Ramos (cell line): Measurements from ENCODE around the gene MAS1L.

Source experiments
- in situ Hi-C: fragments of 300-500 bp; cut with MboI; formaldehyde crosslinking; loops from one replicate; pipeline ENCODE4 v1.14.3; 2022; ENCODE audit warnings: low sequenced_read_pairs; ENCODE audit not compliant: unreplicated experiment

Gene MAS1L, protein sequence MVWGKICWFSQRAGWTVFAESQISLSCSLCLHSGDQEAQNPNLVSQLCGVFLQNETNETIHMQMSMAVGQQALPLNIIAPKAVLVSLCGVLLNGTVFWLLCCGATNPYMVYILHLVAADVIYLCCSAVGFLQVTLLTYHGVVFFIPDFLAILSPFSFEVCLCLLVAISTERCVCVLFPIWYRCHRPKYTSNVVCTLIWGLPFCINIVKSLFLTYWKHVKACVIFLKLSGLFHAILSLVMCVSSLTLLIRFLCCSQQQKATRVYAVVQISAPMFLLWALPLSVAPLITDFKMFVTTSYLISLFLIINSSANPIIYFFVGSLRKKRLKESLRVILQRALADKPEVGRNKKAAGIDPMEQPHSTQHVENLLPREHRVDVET

DNA sequence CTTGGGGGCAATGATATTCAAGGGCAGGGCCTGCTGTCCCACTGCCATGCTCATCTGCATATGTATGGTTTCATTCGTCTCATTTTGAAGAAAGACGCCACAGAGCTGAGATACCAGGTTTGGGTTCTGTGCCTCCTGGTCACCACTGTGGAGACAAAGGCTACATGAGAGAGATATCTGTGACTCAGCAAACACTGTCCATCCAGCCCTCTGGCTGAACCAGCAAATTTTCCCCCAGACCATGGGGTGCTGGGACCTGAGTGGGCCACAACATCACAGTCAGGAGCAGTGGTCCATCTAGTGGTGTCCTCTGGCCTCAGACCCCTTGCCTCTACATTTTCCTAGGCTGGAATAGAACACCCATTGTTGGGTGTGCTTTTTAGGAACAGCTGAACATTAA is at the start of gene MAS1L:
Gene MAS1L (minus strand): TSS at position 297 of the 400 bp plus-strand sequence. CDS start 54 bp downstream, at position 243.
- in situ Hi-C loops: no loop called here

DNA sequence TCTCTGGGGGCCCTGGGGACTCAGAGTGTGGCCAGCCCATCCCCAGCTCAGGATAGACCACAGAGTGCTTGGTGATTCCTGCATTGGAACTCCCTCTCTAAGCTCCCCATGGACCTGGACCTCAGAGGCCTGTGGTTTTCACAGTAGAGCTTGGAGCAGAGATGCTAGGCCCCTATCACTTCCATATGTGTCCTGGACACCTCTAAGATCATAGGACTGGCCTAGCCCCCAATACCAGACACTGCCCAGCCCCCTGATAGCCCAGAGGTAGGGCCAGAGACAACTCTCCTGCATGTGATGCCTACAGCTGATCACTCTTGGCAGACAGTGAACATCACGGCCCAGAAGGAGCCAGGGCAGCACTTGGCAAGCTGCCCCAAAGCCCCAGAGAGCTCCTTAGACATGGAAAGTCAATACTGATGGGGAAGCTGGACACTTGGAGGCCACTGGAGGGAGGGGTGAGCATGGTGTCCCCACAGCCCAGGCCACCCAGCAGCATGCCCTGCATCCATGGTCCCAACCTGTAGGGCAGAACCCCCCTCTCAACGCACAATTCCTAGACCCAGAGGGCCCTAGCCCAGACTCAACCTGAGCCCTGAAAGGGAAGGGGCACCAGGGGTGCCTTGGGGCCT is 44.7 kb upstream of the MAS1L start:
- in situ Hi-C loops: no loop called here

DNA sequence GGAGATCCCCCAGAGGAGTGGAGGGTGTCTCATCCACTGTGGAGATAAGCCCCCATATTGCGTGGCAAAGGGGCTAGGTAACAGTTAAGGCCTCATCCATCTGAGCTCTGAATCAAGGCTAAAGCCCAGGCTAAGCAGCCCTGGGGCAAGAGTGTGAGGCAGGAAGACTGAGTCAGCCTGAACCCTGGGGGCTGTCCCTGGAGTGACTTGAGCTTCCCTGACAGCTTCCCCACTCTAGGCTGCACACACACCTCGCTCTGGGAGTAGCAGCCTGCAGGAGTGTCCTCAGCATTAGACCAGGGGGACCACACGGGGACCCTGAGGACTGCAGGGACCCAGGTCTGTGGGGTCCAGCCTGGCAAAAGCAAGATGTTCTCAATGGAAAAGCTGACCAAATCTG is 43.9 kb upstream of the MAS1L start:
- in situ Hi-C loops: no loop called here

DNA sequence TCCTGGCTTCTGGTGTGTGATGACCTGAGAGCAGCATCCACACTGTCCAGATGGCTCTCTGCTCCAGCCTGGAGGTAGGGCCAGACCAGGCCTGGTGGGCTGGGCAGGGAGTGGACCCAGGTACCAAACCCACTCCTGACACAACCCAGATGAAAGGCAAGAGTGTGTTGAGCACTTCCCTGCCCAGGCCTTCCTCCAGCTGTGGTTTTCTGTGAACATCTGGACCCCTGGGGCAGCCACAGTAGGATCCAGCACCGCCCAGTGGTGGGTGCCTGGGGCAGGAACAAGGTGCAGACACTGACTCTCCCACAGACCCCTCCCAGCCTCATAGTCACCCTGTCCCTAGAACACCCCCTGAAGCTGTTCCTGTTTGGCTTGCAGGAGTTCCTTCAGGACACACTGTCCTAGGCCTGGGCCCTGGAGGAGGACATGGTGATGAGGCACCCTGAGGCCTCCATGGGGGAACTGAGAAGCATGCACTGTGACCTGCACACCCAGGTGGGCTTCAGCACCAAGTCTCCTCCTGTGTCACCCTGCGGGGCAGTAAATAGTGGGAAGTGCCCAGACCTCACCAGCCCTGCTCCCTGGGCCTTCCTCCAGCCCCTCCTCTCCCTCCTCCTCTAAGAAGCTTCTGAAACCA is 43.0 kb upstream of the MAS1L start:
- in situ Hi-C loops: no loop called here

DNA sequence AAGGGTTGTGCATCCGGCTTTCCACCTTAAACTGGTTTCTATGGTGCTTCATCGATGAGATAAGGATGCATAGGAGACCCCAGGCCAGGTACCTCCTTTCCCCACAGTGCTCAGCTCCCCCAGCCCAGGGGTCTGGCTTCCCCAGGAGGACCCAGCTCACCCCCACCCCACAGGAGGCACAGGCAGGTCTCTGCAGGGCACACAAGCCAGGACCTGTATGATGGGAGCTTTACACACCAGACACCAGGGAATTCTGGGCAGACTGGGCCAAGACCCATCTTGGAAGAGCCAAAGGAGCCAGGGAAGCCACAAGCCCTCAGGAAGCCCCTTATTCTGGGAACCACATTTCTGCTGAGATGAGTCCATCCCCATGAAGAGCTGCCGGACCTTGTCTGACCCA is 42.2 kb upstream of the MAS1L start:
- in situ Hi-C loops: no loop called here

DNA sequence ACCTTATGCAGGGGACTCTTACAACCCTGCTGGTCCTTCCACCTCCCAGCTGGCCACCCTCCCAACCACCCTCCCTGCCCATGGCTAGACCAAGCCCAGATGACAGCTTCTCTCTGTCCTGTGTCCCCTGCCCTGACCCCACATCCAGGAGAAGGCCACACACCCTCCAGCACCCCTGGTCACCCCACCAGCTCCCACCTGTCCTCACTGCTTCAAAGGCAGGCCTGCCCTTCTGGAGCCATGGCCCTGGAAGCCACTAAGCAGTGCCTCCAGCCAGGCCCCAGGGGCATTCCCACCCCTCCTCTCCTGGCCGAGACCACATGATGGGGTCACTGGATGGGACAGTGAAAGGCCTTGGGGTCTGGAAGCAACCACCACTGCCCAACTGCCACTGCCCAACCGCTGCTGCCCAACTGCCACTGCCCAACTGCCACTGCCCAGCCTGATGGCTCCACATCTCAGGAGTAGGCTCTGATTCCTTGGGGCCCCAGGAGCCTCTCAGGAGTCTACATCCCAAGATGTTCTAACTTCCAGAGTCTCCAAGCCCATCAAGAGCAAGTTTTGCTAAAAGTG is 41.3 kb upstream of the MAS1L start:
- in situ Hi-C loops: no loop called here

DNA sequence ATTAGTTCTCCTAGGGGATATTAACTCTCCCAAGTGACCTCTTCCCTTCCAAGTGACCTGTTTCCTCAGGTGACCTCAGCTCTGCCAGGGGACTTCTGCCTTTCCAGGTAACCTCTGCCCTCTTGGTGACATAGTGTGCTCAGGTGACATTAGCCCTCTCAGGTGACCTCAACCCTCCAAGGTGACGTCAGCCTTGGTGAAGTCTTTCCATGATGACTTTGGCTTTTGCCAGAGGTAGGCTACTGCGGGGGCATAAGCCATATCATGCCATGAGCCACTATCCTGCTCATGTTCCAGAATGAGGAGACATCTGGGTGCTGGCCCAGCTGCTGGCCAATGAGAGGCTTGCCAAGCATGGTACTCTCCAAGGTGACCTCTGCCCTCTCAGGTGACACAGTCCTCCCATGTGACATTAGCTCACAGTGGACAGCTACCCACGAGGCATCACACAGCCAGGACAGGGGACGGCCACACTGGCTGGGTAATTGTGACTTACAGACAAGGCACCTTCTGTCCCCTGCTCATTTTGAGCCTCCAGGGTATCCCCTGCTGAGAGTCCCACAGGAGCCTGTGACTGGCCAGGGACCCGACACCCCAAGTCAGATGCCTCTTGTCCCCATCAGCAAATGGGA is 40.7 kb upstream of the MAS1L start:
- in situ Hi-C loops: no loop called here

DNA sequence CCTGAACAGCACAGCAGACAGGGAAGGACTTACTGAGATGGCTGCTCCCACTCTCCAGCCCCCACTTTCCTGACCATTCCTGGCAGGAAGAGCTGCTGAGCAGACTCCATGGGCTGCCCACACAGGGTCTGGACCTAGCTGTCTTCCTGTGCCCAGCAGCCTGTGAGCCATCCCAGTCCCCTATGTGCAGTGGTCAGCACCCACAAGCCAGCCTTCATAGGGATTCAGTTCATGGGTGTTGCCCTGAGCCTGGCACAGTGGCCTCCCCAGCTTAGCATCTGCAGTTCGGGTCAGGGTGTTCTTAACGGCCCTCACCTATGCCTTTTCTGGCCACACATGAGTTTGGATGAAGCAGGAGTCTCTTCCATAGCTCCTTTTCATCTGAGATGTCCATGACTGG is 39.8 kb upstream of the MAS1L start:
- in situ Hi-C loops: no loop called here

DNA sequence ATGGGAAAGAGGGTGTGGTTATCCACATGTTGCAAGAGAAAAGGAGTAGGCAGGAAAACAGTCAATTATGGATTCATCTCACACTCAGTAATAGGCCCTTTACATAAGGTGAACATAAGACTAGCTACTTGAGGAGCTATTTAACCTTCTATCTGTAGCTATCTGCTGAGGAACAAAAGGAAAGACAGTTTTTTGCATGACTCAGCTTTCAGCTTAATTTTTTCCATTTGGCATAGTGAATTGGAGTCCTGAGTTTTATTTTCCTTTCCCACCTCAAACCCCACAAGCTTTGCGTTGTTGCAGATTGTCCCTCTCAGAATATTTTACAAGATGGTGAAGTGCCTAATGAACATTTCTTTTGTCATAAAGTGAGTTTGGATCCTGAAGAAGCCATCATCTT is 39.4 kb upstream of the MAS1L start:
- in situ Hi-C loops: no loop called here

DNA sequence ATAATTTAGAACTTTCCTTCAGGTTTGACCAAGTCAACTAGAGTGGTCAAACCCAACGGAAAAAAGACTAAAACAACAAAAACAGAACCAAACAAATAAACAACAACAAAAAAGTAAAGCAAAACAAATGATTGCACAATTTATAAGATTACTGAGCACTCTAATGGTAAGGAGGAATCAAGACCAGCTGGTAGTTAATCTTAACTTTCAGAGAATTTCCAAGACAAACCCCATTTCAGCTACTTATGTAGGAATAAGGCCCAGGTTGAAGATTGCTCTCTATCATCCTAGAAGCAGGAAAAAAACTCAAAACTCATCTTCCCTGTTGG is 37.5 kb upstream of the MAS1L start:
- in situ Hi-C loops: no loop called here

DNA sequence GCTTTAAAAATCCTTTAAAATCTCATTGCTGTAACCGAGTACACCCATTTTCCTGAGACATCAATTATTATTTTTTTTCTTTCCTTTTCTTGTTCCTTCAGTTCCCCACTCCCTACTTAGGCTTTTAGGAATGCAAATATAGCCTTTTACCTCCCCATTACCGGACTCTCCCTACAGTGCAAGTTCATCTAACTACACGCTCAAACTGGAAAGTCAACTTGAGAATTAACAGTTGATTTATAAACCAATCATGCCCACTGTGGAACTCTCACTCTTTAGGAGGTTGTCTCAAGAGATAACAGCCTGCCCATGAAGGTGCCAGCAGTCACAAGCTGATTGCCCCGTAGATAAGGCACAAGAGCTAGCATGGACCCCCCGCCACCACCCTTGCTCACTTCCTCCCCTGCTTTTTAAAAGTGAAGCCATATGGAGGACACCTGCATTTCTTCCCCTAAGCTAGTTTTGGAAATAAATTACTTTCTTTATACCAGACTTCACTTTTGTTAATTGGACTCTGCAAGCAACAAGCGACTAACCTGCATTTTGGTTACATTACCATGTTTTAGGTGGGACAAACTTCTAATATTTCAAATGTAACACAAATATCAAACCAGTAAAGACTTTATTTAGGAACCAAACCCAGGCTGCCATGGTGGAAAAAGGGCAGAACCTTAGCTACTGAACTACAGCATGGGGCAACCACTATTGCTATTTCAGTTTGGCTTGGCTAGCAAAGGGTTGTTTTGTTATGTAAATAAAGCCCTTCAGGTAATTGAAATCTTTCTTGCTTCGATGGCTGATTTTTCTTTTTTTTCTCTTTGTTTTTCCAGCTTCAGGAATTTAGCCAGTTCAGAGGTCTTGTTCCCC is 36.9 kb upstream of the MAS1L start:
- in situ Hi-C loops: no loop called here

DNA sequence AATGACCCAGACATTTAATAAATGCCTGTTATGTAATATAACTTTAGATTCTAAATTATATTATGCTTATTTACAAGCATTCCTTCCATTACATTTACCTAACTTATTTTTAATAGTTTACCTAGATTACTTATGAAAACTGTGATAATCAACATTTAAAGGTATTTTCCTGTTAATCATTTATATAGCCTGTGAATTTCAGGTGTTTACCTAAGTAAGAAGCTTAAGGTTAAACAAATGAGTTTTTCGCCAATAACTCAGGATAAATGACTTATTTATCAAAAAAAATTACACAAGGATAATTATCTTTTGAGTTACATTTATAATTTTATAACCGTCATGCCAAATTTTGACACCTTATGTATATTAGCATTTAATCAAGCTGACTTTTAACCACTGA is 36.3 kb upstream of the MAS1L start:
- in situ Hi-C loops: no loop called here

DNA sequence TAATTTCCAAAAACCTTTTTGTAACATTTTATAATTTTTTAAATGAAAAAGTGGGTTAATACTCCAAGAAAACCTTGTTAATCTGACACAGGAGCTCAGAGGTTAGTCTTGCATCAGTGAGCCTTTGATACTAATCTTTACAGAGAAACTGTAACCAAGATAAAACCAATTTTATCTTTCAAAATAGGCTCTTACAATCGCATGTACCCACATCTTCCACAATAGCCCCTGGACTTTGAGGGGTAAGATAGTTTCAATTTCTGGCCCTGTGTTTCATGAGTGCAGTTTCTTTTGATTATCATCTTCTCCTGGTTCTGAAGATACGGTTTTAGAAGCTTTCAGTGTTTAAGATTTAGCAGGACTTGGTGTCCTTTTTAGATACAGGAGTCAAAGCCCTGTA is 34.5 kb upstream of the MAS1L start:
- in situ Hi-C loops: no loop called here

DNA sequence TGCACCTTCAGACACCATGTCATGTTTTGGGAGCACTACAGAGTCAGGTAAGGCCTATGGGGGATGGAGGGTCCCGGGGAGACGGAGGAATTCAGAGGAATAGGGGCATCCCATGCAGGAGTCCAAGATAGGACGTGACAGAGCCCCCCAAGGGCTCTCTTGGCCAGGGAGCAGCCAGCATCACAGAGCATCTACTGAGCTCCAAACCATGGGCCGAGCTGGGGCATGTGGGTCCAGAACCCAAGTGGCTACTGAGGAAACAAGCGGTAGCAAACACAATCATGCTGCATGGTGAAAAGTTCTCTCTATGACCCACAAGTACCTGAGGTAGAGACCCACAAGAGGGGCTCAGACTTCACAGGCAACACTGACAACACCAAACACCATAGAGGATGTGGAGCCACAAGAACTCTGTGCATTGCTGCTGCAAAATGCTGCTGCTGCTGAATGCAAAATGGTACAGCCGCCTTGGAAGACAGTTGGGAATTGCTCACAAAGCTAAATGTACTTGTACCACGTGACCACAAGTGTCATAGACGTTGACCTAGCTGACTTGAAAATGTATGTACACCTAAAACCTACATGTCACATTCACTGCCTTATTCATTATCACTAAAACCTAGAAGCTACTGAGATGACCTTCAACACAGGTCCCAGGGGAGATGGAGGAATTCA is 33.4 kb upstream of the MAS1L start:
- in situ Hi-C loops: no loop called here

DNA sequence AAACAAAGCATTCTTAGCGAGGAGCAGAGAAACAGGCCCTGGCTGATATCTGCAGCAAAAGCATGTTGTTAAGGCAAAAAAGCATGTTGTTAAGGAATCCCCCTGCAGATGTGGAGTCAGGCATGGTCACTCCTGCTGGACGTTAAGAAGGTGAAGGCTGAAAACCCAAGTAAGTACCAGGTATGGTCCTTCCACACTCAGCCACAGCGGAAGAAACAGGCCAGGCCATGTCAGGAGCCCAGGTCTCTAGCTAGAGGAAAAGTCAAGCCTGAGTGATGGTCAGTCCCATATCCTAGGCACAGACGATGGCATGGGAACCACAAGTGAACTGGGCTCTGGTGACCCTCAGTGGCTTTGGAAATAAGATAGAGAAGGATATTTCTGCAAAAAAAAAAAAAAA is 32.5 kb upstream of the MAS1L start:
- in situ Hi-C loops: no loop called here

DNA sequence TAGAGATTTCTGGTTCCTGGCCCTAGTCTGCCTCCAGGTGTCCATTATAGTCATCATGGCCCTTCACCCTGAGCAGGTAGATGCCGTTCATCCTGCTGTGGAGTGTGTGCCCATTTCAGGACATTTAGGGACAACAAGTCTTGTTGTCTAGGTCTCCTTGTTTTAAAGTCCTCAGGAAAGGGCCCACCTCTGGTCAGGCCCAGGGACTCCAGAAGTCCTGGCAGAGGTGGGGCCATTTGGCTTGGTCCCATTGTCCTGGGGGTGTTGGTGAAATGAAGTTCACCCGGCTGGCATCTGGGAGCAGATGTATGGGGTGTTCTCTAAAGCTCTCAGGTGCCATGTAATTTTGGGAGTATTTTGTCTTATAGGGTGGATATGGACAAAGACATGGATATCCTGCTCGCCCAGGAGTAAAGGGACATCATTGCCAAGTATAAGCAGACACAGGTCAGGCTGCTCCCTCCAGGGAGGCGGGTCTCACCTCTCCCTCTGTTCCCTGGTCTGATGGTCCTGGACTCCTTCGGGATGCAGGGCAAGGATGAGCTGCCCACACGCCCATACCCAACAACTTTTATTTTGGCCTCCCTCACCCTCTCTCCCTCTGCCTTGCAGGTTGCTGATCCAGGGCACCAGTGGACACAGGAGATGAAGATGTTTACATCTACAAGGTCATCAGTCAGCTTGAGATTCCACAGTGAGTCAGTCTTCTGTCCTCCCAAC is 31.7 kb upstream of the MAS1L start:
- in situ Hi-C loops: no loop called here

DNA sequence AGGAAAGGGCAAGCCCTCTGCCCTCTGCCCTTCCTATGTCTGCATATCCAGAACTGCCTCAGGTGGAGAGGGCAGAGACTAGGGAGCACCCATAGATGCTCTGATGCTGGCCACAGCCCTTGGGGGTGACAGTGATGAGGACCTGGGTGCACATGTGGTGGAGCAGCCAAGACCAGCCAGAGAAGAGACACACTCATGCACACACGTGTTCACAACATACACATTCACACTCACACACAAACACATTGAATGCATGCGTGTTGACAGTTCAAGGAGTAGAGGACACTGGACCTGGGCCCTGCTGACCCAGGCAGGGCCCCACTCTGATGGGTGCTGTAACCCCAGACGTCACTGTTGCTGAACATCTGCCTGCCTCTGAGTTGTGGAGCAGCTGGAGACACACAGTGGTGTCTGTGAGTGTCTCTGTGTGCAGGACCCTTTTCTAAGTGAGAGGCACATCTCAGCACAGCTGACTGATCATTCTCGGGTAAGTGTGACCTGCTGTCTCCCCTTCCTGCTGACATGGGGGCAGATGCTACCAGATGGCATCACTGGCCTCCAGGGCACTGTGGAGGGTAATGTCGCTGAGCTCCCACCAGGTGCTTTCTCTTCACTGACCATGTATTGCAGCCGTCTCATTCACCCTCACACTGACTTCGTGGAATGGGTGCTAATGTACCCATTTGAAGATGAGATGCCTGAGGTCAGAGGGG is 30.1 kb upstream of the MAS1L start:
- in situ Hi-C loops: no loop called here

DNA sequence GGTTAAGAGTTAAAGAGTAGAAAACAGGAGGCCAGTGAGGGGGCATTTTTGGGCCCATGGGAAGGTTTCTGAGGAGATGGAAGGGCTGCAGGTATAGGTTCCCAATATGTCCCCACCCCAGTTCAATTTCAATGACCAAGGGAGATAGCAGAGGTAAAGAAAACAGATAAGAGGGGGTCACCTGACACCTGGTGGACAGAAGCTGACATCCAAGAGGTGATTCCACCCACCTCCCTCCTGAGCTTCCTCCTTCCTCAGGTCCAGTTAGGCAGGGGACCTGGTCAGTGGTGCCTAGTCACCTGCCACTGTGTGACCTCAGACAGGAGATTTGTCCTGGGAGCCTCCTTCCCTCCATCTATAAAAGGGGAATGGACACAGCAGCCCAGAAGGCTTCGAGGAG is 29.5 kb upstream of the MAS1L start:
- in situ Hi-C loops: no loop called here
